Osteocyte (in vitro differentiated cells): Measurements from ENCODE around the gene CBX3. TPM values are rescaled to one million over a fixed set of nuclear protein-coding genes. Genes with fewer than 3 reads are reported as not detected.
A peak's percentile ranks its signal among the peaks of the same experiment; 100 is the strongest.

Experiments used
- DNase-seq: peaks from one replicate; pipeline ENCODE4 v3.0.0; 2021; ENCODE audit warnings: mixed read lengths; ENCODE audit not compliant: unreplicated experiment; ENCODE audit errors: extremely low spot score
- H3K27ac Mint-ChIP-seq: one replicate; pipeline ENCODE4 v1.8.0; 2021; ENCODE audit warnings: mild to moderate bottlenecking, mixed read lengths; ENCODE audit not compliant: unreplicated experiment
- H3K27me3 Mint-ChIP-seq: one replicate; pipeline ENCODE4 v1.8.0; 2021; ENCODE audit warnings: mixed read lengths; ENCODE audit not compliant: unreplicated experiment
- H3K36me3 Mint-ChIP-seq: one replicate; pipeline ENCODE4 v1.8.0; 2021; ENCODE audit warnings: mixed read lengths; ENCODE audit not compliant: unreplicated experiment
- H3K4me1 Mint-ChIP-seq: one replicate; pipeline ENCODE4 v1.8.0; 2021; ENCODE audit warnings: mixed read lengths; ENCODE audit not compliant: unreplicated experiment
- H3K4me3 Mint-ChIP-seq: one replicate; pipeline ENCODE4 v1.8.0; 2021; ENCODE audit warnings: mild to moderate bottlenecking, moderate library complexity, mixed read lengths; ENCODE audit not compliant: unreplicated experiment
- H3K9me3 Mint-ChIP-seq: one replicate; pipeline ENCODE4 v1.8.0; 2021; ENCODE audit warnings: mixed read lengths; ENCODE audit not compliant: unreplicated experiment
- total RNA-seq: library from RNA; stranded (reverse); gene quantifications from 2 replicates; pipeline ENCODE4 v1.2.1, GENCODE V29; 2021
- TF ChIP-seq, protein P1 (sequence below): fragments of 200-600 bp; sonication (generic); IDR thresholded peaks from 2 replicates; pipeline ENCODE4 v1.5.0; 2021; ENCODE audit warnings: antibody characterized with exemption, mild to moderate bottlenecking, moderate library complexity

CBX3 gene
- total RNA-seq, 1 donor from 2014 or later = 133 TPM

DNA sequence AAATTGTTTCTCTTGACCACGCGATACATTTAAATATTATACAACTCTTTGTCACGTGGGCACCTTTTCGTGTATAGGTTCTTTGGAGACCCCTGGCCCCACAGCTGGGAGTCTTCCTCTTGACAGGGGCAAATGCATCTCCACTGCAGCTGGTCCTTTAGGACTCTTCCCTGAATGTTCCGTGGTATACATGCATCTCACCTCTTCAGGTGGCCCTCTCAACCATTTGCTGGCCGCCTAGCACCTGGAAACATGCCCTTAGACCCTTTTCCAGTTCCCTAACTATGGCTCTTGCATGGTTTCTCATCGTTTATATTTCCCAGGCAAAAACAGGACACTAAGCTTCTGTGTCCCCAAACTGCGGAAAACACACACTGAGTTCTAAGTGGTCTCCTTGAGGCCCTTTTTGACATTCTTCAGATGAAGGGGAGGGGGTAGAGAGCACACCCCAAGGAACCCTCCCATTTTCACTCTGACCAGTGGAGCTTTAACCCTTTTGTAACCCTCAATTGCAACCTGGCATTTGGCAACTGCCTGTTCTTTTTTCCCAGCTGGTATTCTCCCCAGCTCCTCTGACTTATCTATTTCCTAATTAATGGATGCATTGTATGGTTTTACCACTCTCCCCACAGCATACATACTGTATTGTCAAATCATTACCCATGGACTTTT, 21.6 kb upstream of the CBX3 start:
- Mint-ChIP-seq H3K4me3 (no peak overlapping the region), H3K36me3 (peaks cover 3% of the 10 kb centered on the region), H3K27me3 (no peaks in the 10 kb centered on the region), H3K27ac (no peak overlapping the region), H3K9me3 (no peaks in the 10 kb centered on the region), H3K4me1 (peaks cover 9% of the 10 kb centered on the region)
- DNase-seq = no peak
- TF ChIP-seq, protein P1, sequence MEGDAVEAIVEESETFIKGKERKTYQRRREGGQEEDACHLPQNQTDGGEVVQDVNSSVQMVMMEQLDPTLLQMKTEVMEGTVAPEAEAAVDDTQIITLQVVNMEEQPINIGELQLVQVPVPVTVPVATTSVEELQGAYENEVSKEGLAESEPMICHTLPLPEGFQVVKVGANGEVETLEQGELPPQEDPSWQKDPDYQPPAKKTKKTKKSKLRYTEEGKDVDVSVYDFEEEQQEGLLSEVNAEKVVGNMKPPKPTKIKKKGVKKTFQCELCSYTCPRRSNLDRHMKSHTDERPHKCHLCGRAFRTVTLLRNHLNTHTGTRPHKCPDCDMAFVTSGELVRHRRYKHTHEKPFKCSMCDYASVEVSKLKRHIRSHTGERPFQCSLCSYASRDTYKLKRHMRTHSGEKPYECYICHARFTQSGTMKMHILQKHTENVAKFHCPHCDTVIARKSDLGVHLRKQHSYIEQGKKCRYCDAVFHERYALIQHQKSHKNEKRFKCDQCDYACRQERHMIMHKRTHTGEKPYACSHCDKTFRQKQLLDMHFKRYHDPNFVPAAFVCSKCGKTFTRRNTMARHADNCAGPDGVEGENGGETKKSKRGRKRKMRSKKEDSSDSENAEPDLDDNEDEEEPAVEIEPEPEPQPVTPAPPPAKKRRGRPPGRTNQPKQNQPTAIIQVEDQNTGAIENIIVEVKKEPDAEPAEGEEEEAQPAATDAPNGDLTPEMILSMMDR = no peak

DNA sequence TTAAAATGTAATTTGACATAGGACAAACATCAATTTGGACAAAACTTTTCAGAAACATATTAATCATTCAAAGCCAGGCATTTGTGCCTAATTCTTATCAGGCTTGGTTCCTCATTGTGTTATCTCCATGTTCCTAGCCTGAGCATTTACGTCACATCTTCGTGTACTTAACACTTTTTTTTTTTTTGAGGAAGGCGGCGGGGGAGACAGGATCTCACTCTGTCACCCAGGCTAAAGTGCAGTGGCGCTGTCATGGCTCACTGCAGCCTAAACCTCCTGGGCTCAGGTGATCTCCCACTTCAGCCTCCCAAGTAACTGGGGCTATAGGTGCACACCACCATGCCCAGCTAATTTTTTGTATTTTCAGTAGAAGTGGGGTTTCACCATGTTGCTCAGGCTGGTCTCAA, 20.8 kb upstream of the CBX3 start:
- H3K4me3 Mint-ChIP-seq = no peak overlapping the region

DNA sequence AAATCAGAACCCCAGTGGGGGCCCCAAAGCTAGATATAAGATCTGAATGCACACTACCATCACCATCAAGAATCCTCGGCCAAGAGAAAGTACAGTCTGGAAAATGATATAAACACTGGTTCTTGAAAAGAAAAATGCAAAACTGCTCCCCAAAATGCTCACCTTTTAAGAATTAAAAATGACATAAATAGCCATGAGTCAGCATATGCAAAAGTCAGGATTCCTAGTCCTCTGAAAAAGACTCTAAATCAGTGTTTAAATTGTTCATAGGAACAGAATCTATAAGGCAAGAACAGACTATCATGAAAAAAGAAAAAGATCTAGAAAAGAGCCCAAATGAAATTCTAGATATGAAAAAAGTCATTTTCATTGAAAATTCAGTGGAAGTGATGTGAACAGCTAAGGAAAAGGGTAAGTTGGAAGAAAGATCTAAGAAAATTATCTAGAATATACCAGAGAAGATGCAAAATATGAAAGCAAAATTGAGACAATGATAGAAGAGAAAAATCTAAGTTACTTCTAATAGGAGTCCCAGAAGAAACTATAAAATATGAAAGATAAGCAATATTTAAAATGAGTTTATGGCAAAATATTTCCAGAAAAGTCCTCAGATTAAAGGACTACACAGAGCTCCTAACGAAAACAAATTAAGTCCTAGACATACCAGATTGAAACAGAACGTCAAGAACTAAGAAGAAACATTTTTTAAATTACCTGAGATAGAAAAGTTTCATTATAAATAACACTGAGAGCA, 19.9 kb upstream of the CBX3 start:
- no peak for DNase-seq
- Mint-ChIP-seq H3K27ac (peak overlapping the region; percentile 40), H3K27me3 (no peaks in the 10 kb centered on the region), H3K36me3 (peaks cover 15% of the 10 kb centered on the region), H3K4me3 (no peak overlapping the region), H3K9me3 (no peaks in the 10 kb centered on the region), H3K4me1 (peaks cover 15% of the 10 kb centered on the region)
- TF ChIP-seq, protein P1 = no peak

More for the DNA sequence above, 20.8 kb upstream of the CBX3 start:
- Mint-ChIP-seq H3K27ac (no peak overlapping the region), H3K27me3 (no peaks in the 10 kb centered on the region), H3K36me3 (peaks cover 12% of the 10 kb centered on the region), H3K4me1 (peaks cover 13% of the 10 kb centered on the region), H3K9me3 (no peaks in the 10 kb centered on the region)
- DNase-seq = no peak
- TF ChIP-seq, protein P1 = no peak

DNA sequence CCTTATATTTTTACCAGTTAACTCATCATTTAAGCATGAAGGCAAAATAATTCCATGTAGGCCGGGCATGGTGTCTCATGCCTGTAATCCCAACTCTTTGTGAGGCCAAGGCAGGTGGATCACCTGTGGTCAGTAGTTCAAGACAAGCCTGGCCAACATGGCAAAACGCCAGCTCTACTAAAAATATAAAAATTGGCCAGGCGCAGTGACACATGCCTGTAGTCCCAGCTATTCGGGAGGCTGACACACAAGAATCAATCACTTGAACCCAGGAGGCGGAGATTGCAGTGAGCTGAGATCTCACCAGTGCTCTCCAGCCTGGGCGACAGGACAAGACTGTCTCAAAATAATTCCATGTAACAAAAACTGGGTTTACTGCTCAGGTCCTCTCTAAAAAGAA, 19.3 kb upstream of the CBX3 start:
- Mint-ChIP-seq H3K36me3 (peaks cover 22% of the 10 kb centered on the region), H3K4me1 (peaks cover 15% of the 10 kb centered on the region), H3K27me3 (no peaks in the 10 kb centered on the region), H3K4me3 (no peak overlapping the region), H3K9me3 (no peaks in the 10 kb centered on the region), H3K27ac (no peak overlapping the region)
- DNase-seq = no peak
- TF ChIP-seq, protein P1 = no peak

DNA sequence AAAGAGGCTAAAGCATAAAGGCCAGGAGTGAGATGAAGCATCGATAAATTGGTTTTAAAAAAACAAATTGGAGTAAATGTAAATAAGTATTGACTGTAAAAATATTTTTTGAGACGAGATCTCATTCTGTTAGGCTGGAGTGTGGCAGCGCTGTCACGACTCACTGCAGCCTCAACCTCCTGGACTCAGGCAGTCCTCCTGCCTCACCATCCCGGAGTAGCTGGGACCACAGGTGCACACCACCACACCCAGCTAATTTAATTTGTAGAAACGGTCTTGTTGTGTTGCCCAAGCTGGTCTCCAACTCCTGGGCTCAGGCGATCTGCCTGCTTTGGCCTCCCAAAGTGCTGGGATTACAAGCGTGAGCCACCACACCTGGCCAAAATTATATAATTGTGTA, 18.8 kb upstream of the CBX3 start:
- TF ChIP-seq, protein P1 = no peak
- Mint-ChIP-seq H3K27ac (no peak overlapping the region), H3K4me1 (peaks cover 15% of the 10 kb centered on the region), H3K4me3 (no peak overlapping the region), H3K27me3 (no peaks in the 10 kb centered on the region), H3K9me3 (no peaks in the 10 kb centered on the region), H3K36me3 (peaks cover 26% of the 10 kb centered on the region)
- no peak for DNase-seq
